KMS-11 (cell line): ENCODE measurements around the gene TMEM121B.

Experiments used
- H2AFZ ChIP-seq: fragments of 200-600 bp; sonication (generic); 2 replicates; pipeline ENCODE4 v1.6.1; 2016; ENCODE audit warnings: antibody characterized with exemption, mixed run types, low read depth
- H3K27ac ChIP-seq: fragments of 200-600 bp; sonication (generic); 2 replicates; pipeline ENCODE4 v1.6.1; 2016; ENCODE audit warnings: mild to moderate bottlenecking, mixed run types
- H3K27me3 ChIP-seq: fragments of 200-600 bp; sonication (generic); 2 replicates; pipeline ENCODE4 v1.6.1; 2017; ENCODE audit warnings: mild to moderate bottlenecking, low read depth, mixed run types, moderate library complexity; ENCODE audit not compliant: insufficient read depth
- H3K36me3 ChIP-seq: fragments of 200-600 bp; sonication (generic); 2 replicates; pipeline ENCODE4 v1.6.1; 2017; ENCODE audit warnings: mild to moderate bottlenecking, mixed run types; ENCODE audit not compliant: insufficient read depth
- H3K4me1 ChIP-seq: fragments of 200-600 bp; sonication (generic); 2 replicates; pipeline ENCODE4 v1.6.1; 2016; ENCODE audit warnings: mild to moderate bottlenecking, low read depth, mixed run types; ENCODE audit not compliant: poor library complexity, severe bottlenecking
- H3K4me2 ChIP-seq: fragments of 200-600 bp; sonication (generic); 2 replicates; pipeline ENCODE4 v1.7.0; 2016; ENCODE audit warnings: mild to moderate bottlenecking, mixed run types
- H3K4me3 ChIP-seq: fragments of 200-600 bp; sonication (generic); IDR thresholded peaks from 2 replicates; pipeline ENCODE4 v1.6.1; 2017; ENCODE audit warnings: low read depth, low read length, mixed read lengths; ENCODE audit not compliant: insufficient read depth
- H3K79me2 ChIP-seq: fragments of 200-600 bp; sonication (generic); 2 replicates; pipeline ENCODE4 v1.6.1; 2016; ENCODE audit warnings: low read depth, mixed run types; ENCODE audit not compliant: insufficient read depth
- H3K9ac ChIP-seq: fragments of 200-600 bp; sonication (generic); 2 replicates; pipeline ENCODE4 v1.6.1; 2016; ENCODE audit warnings: mild to moderate bottlenecking, mixed run types
- H4K20me1 ChIP-seq: fragments of 200-600 bp; sonication (generic); 2 replicates; pipeline ENCODE4 v1.6.1; 2016; ENCODE audit warnings: mild to moderate bottlenecking, mixed run types; ENCODE audit not compliant: insufficient read depth
- CTCF ChIP-seq: fragments of 200-600 bp; sonication (generic); conservative IDR thresholded peaks from 2 replicates; pipeline ENCODE4 v1.6.1; 2017; ENCODE audit warnings: low read depth, mild to moderate bottlenecking, antibody characterized with exemption, low read length, moderate library complexity, mixed read lengths

TMEM121B gene

GRCh38 chr22:17161991-17162390 lies 40.8 kb upstream of the TMEM121B start:
- Histone ChIP-seq H3K4me2 (no peak overlapping the region), H3K79me2 (peaks cover 14% of the 10 kb centered on the region)

GRCh38 chr22:17159504-17159951 lies 38.4 kb upstream of the TMEM121B start:
- Histone ChIP-seq H3K79me2 (peaks cover 33% of the 10 kb centered on the region), H3K36me3 (no peaks in the 10 kb centered on the region), H3K4me2 (peak overlapping the region; percentile 54), H2AFZ (peak overlapping the region; percentile 92), H3K4me3 (no peak overlapping the region), H3K27ac (no peak overlapping the region), H3K4me1 (peaks cover 22% of the 10 kb centered on the region), H4K20me1 (no peaks in the 10 kb centered on the region), H3K27me3 (0 out of 2 replicates have a peak, but pooled peaks cover under 1% of the 10 kb centered on the region), H3K9ac (peak overlapping the region; percentile 87; the same call in 1 of the 2 replicates)
- TF ChIP-seq CTCF: no peak

More at GRCh38 chr22:17161991-17162390, 40.8 kb upstream of the TMEM121B start:
- Histone ChIP-seq H3K4me3 (no peak overlapping the region), H3K27me3 (0 out of 2 replicates have a peak, but pooled peaks cover 2% of the 10 kb centered on the region), H3K9ac (no peak overlapping the region), H3K4me1 (peaks cover 12% of the 10 kb centered on the region), H3K36me3 (no peaks in the 10 kb centered on the region), H4K20me1 (no peaks in the 10 kb centered on the region), H3K27ac (no peak overlapping the region), H2AFZ (no peak overlapping the region)
- TF ChIP-seq CTCF: no peak

GRCh38 chr22:17158568-17159503 lies 37.7 kb upstream of the TMEM121B start, which contains the start of gene HDHD5:
Gene HDHD5, minus strand, starts transcription at chr22:17159277. Its CDS starts 26 bp downstream, at chr22:17159251.
- no peak for TF ChIP-seq CTCF

GRCh38 chr22:17158176-17158567 lies 37.0 kb upstream of the TMEM121B start:
- peak overlapping the region; percentile 73 for H3K4me2 ChIP-seq
- no peaks in the 10 kb centered on the region for H4K20me1 ChIP-seq
- TF ChIP-seq CTCF: no peak
- H3K27me3 ChIP-seq: no peaks in the 10 kb centered on the region
- H2AFZ ChIP-seq: peak overlapping the region; percentile 92
- peak overlapping the region; percentile 87; the same call in 1 of the 2 replicates for H3K9ac ChIP-seq
- H3K36me3 ChIP-seq: no peaks in the 10 kb centered on the region
- H3K4me3 ChIP-seq: no peak overlapping the region
- peak overlapping the region; percentile 78; the same call in 1 of the 2 replicates for H3K27ac ChIP-seq
- H3K79me2 ChIP-seq: peaks cover 39% of the 10 kb centered on the region
- peaks cover 22% of the 10 kb centered on the region for H3K4me1 ChIP-seq

More at GRCh38 chr22:17158568-17159503, 37.7 kb upstream of the TMEM121B start, which contains the start of gene HDHD5:
- Histone ChIP-seq H3K27ac (peak within 1 kb of the TSS; percentile 78), H3K79me2 (peaks cover 34% of the 10 kb centered on the region), H3K36me3 (no peaks in the 10 kb centered on the region), H3K4me3 (no peak within 1 kb of the TSS), H3K9ac (peak within 1 kb of the TSS; percentile 87), H3K27me3 (no peaks in the 10 kb centered on the region), H4K20me1 (no peaks in the 10 kb centered on the region), H3K4me2 (peak within 1 kb of the TSS; percentile 73), H2AFZ (peak within 1 kb of the TSS; percentile 92), H3K4me1 (peaks cover 22% of the 10 kb centered on the region)
